M059J (cell line): ENCODE data around the gene LRRC7. TPM values are rescaled to one million over a fixed set of nuclear protein-coding genes. Genes with fewer than 3 reads are reported as not detected.

Experiments
- DNase-seq: peaks from one replicate; pipeline ENCODE4 v3.0.0-alpha.2; 2012; ENCODE audit warnings: low read depth
- total RNA-seq: library from RNA; depleted of rRNA; stranded (reverse); fragments of >200 nt; shearing (Covaris generic); gene quantifications from 2 replicates; pipeline ENCODE4 v1.2.3, GENCODE V29; 2014

Gene LRRC7
- total RNA-seq, 1 experiment from 2014 or later: 0.49 TPM

- no peak for DNase-seq
Observed at GRCh38 chr1:70169018-70169839, 601.5 kb downstream of the LRRC7 start.

DNA sequence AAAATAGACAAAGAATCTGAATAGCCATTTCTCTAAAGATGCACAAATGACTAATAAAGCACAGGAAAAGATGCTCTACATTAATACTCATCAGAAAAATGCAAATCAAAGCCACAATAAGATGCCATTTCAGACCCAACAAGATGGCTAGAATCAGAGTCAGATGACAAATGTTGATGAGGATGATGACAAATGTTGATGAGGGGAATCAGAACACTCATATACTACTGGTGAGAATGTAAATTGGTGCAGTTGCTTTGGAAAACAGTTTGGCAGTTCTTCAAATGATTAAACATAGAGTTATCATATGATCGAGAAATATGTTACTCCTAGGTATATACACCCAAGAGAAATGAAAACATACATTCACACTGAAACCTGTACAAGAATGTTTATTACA is 603.8 kb downstream of the LRRC7 start:
- DNase-seq: no peak
